Fibroblast of lung (primary cell): ENCODE measurements around the gene CEP295NL.

Source experiments
- CTCF ChIP-seq, 2 donors: IDR thresholded peaks in 1 of 2; conservative IDR thresholded peaks in 1 of 2; 1 replicate in 1 of 2; 2 replicates in 1 of 2; pipeline ENCODE4 v1.5.1; 2011 to 2012; ENCODE audit warnings: low read length in 2 of 2, control low read depth in 1 of 2, inconsistent platforms in 1 of 2, low read depth in 1 of 2, mild to moderate bottlenecking in 1 of 2
- EZH2 ChIP-seq: IDR thresholded peaks from 2 replicates; pipeline ENCODE4 v1.5.1; 2012; ENCODE audit warnings: low read length, control low read depth, mild to moderate bottlenecking; ENCODE audit errors: missing control alignments

- TF ChIP-seq CTCF (conservative IDR thresholded peaks at IDR 0.05 in 1 of 2, IDR thresholded peaks at IDR 0.05 in 1 of 2; ENCODE audit: low read depth in 1 of 2, low read length in 2 of 2) (no peak), EZH2 (no peak)
These were observed 20.0 kb upstream of the CEP295NL start for GRCh38 chr17:78922816-78923498.
